B cell (primary cell): ENCODE data around the gene GNG7. TPM values are rescaled to one million over a fixed set of nuclear protein-coding genes. Genes with fewer than 3 reads are reported as not detected.

Experiments used
- ATAC-seq: fragments of 200-7000 bp; cut with Tn5 transposase; one replicate; pipeline ENCODE4 v1.10.0; 2021; ENCODE audit warnings: low read depth, mild to moderate bottlenecking, moderate number of reproducible peaks, moderate library complexity
- CTCF ChIA-PET: fragments of 350-600 bp; sonication (Branson Sonifier 250); formaldehyde crosslinking; loops from one replicate; lab custom pipeline; 2021; ENCODE audit warnings: antibody characterized with exemption, inconsistent platforms; lab: Charles Lee
- POLR2A ChIA-PET: fragments of 350-600 bp; sonication (Branson Sonifier 250); formaldehyde crosslinking; loops from one replicate; lab custom pipeline; 2021; ENCODE audit warnings: antibody characterized with exemption; lab: Charles Lee
- DNase-seq: peaks from one replicate; pipeline ENCODE4 v3.0.0; 2013
- H2AFZ ChIP-seq: 2 replicates; pipeline ENCODE4 v1.6.1; 2012; ENCODE audit warnings: mild to moderate bottlenecking, low read depth, low read length; ENCODE audit not compliant: insufficient read depth, poor library complexity, severe bottlenecking
- H3K27ac ChIP-seq, 2 donors: 1 replicate in 1 of 2; 2 replicates in 1 of 2; pipeline ENCODE4 v1.5.1; 2012 to 2013; ENCODE audit warnings: low read length in 2 of 2, mild to moderate bottlenecking in 2 of 2, moderate library complexity in 1 of 2
- H3K27me3 ChIP-seq, 4 experiments: fragments of 200-600 bp in 1 of 4; sonication (generic) in 1 of 4; replicated peaks in 1 of 4; 1 replicate in 2 of 4; 2 replicates in 2 of 4; pipeline versions ENCODE4 v1.6.1 to v1.7.0; 2013 to 2016; ENCODE audit warnings: low read length in 3 of 4, mild to moderate bottlenecking in 2 of 4, mixed read lengths in 1 of 4, moderate library complexity in 1 of 4; ENCODE audit not compliant: insufficient read depth in 4 of 4, control insufficient read depth in 3 of 4; ENCODE audit errors: control extremely low read depth in 1 of 4
- H3K36me3 ChIP-seq, 2 experiments: replicated peaks in 1 of 2; 1 replicate in 1 of 2; 2 replicates in 1 of 2; pipeline versions ENCODE4 v1.6.1 to v1.7.1; 2013; ENCODE audit warnings: low read length in 1 of 2; ENCODE audit not compliant: insufficient read depth in 2 of 2, control insufficient read depth in 1 of 2; ENCODE audit errors: control extremely low read depth in 1 of 2, extremely low read depth in 1 of 2
- H3K4me1 ChIP-seq, 2 donors: fragments of 200-600 bp in 1 of 2; sonication (generic) in 1 of 2; 1 replicate in 1 of 2; 2 replicates in 1 of 2; pipeline versions ENCODE4 v1.5.1 to v1.6.1; 2013 to 2017; ENCODE audit warnings: low read length in 2 of 2; ENCODE audit not compliant: control insufficient read depth in 2 of 2, insufficient read depth in 2 of 2
- H3K4me2 ChIP-seq: replicated peaks from 2 replicates; pipeline ENCODE3; 2012; ENCODE audit warnings: mild to moderate bottlenecking, low read depth, low read length; ENCODE audit not compliant: poor library complexity, severe bottlenecking
- H3K4me3 ChIP-seq, 5 experiments: fragments of 200-600 bp in 1 of 5; sonication (generic) in 1 of 5; 1 replicate in 3 of 5; 2 replicates in 2 of 5; pipeline versions ENCODE4 v1.5.1 to v1.7.0; 2011 to 2016; ENCODE audit warnings: low read length in 4 of 5, mild to moderate bottlenecking in 4 of 5, low read depth in 2 of 5, control low read depth in 1 of 5, moderate library complexity in 1 of 5; ENCODE audit not compliant: insufficient read depth in 1 of 5; ENCODE audit errors: control extremely low read depth in 1 of 5, extremely low read depth in 1 of 5
- H3K79me2 ChIP-seq: fragments of 200-600 bp; sonication (generic); one replicate; pipeline ENCODE4 v1.6.0; 2016; ENCODE audit warnings: low read length; ENCODE audit not compliant: control insufficient read depth, insufficient read depth
- H3K9ac ChIP-seq: fragments of 200-600 bp; sonication (generic); 2 replicates; pipeline ENCODE4 v1.6.1; 2017; ENCODE audit warnings: mild to moderate bottlenecking, low read length, moderate library complexity
- H3K9me3 ChIP-seq, 3 donors: one replicate each; pipeline versions ENCODE4 v1.6.1 to v1.7.1; 2013; ENCODE audit warnings: low read length in 2 of 3; ENCODE audit not compliant: control insufficient read depth in 2 of 3, insufficient read depth in 1 of 3; ENCODE audit errors: control extremely low read depth in 1 of 3
- H4K20me1 ChIP-seq: 2 replicates; pipeline ENCODE4 v1.6.0; 2012; ENCODE audit warnings: mild to moderate bottlenecking, low read length; ENCODE audit not compliant: insufficient read depth, control insufficient read depth, poor library complexity, severe bottlenecking
- H3K27ac Mint-ChIP-seq: one replicate; pipeline ENCODE4 v1.8.0; 2021; ENCODE audit warnings: mixed read lengths
- H3K27me3 Mint-ChIP-seq: one replicate; pipeline ENCODE4 v1.8.0; 2021; ENCODE audit warnings: mixed read lengths
- H3K4me1 Mint-ChIP-seq: one replicate; pipeline ENCODE4 v1.8.0; 2021; ENCODE audit warnings: mixed read lengths
- H3K4me3 Mint-ChIP-seq: one replicate; pipeline ENCODE4 v1.8.0; 2021; ENCODE audit warnings: mixed read lengths
- H3K9me3 Mint-ChIP-seq: one replicate; pipeline ENCODE4 v1.8.0; 2022; ENCODE audit warnings: mixed read lengths; ENCODE audit not compliant: insufficient read depth
- EZH2 ChIP-seq: IDR thresholded peaks from 2 replicates; pipeline ENCODE4 v1.6.1; 2012; ENCODE audit warnings: borderline replicate concordance, low read depth, mild to moderate bottlenecking, moderate library complexity, low read length; ENCODE audit not compliant: insufficient read depth, poor library complexity, severe bottlenecking
- WGBS: methylation state at CpG from one replicate; pipeline ENCODE4 v1.1.5; 2013; ENCODE audit warnings: missing lambda C conversion rate; ENCODE audit not compliant: insufficient coverage; 5-methylcytosine and 5-hydroxymethylcytosine counted together
- intact Hi-C: fragments of 100-400 bp; cut with micrococcal nuclease; formaldehyde crosslinking; loops from one replicate; pipeline ENCODE4 v1.10.0; 2022
- polyA plus RNA-seq: library from polyadenylated mRNA; depleted of rRNA; stranded (reverse); fragments of >200 nt; gene quantifications from 2 replicates; pipeline ENCODE4 v1.2.3, GENCODE V29; 2012
- total RNA-seq, 2 donors: library from RNA; stranded (reverse); fragments of 120-200 nt in 1 of 2; gene quantifications; 1 replicate in 1 of 2; 2 replicates in 1 of 2; pipeline versions ENCODE4 v1.2.3 to v1.2.4, GENCODE V29; 2013 to 2022
- TF ChIP-seq, protein P1 (sequence below): fragments of 200-600 bp; IDR thresholded peaks from one replicate; pipeline ENCODE4 v1.8.0; 2022; ENCODE audit warnings: antibody characterized with exemption, mild to moderate bottlenecking

Gene GNG7
- total and polyA plus RNA-seq, 2 donors (not counting 1 experiment from before 2014, with no cell fraction given) = 76.3 to 153 TPM

DNA sequence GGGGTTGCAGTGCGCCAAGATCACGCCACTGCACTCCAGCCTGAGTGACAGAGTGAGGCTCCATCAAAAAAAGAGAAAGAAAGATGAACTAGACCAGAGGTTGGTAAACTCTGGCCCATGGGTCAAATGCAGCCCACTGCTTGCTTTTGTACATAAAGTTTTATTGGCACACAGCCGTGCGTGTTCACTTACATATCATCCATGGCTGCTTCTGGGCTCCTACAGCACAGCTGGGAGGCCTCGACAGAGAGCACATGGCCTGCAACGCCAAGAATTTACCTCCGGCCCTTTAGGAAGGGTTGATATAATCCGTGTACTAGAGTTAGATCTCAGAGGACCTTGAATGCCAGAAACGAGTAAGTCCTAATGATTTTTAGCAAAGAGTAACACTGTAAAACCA, 46.0 kb downstream of the GNG7 start:
- CTCF ChIA-PET = interaction anchor here (2.6 to 3.0 kb wide), 2 partner anchors 8 to 93 kb away, joined by 16 to 18 read pairs; no protein-coding TSS in a partner anchor
- no peak overlapping the region for H3K27ac Mint-ChIP-seq
- no peak for ATAC-seq

More for the DNA sequence above, 46.0 kb downstream of the GNG7 start:
- WGBS = 100% methylated on average over 4 of the region's 9 CpGs
- Histone ChIP-seq H3K36me3 (peaks cover 3 to 38% of the 10 kb centered on the region in 2 experiments), H3K9me3 (peaks cover 0 to 3% (median 1%) of the 10 kb centered on the region in 3 donors), H3K4me3 (no peak overlapping the region), H3K79me2 (peaks cover 88% of the 10 kb centered on the region), H3K9ac (no peak overlapping the region), H3K27me3 (no peaks in the 10 kb centered on the region), H3K4me2 (no peak overlapping the region), H3K4me1 (peaks cover 7 to 30% of the 10 kb centered on the region in 2 donors), H3K27ac (no peak overlapping the region), H4K20me1 (peaks cover 59% of the 10 kb centered on the region), H2AFZ (no peak overlapping the region)
- TF ChIP-seq EZH2 = no peak
- TF ChIP-seq, protein P1, sequence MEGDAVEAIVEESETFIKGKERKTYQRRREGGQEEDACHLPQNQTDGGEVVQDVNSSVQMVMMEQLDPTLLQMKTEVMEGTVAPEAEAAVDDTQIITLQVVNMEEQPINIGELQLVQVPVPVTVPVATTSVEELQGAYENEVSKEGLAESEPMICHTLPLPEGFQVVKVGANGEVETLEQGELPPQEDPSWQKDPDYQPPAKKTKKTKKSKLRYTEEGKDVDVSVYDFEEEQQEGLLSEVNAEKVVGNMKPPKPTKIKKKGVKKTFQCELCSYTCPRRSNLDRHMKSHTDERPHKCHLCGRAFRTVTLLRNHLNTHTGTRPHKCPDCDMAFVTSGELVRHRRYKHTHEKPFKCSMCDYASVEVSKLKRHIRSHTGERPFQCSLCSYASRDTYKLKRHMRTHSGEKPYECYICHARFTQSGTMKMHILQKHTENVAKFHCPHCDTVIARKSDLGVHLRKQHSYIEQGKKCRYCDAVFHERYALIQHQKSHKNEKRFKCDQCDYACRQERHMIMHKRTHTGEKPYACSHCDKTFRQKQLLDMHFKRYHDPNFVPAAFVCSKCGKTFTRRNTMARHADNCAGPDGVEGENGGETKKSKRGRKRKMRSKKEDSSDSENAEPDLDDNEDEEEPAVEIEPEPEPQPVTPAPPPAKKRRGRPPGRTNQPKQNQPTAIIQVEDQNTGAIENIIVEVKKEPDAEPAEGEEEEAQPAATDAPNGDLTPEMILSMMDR = no peak
- Mint-ChIP-seq H3K27me3 (no peaks in the 10 kb centered on the region), H3K4me3 (no peak overlapping the region), H3K9me3 (no peaks in the 10 kb centered on the region), H3K4me1 (peaks cover 37% of the 10 kb centered on the region)
- no peak for DNase-seq
- POLR2A ChIA-PET = interaction anchor here (0.7 kb wide), 1 partner anchor 46 kb away, joined by 5 read pairs; no protein-coding TSS in a partner anchor
- intact Hi-C loops = no loop called here
